ENCODE measurements around the gene SHCBP1L. TPM values are rescaled to one million over a fixed set of nuclear protein-coding genes. Genes with fewer than 3 reads are reported as not detected.

Gene SHCBP1L
- total RNA-seq, 2 donors from 2014 or later: not detected

DNA sequence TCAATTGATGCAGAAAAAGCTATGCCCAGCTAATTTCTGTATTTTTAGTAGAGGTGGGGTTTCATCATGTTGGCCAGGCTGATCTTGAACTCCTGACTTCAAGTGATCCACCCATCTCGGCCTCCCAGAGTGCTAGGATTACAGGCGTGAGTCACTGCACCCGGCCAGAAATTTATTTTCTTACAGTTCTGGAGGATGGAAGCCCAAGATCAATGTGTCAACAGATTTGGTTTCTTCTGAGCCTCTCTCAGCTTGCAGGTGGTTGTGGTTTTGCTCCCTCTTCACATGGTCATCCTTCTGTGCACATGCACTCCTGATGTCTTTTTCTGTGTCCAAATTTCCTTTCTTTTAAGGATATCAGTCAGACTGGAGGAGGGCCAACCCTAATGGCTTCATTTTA, 35.6 kb downstream of the SHCBP1L start:
- H3K27ac Mint-ChIP-seq: no peak overlapping the region
- no peak for DNase-seq
- whole genome bisulfite sequencing, 2 experiments (ENCODE audit: insufficient coverage in 1 of 2, insufficient read length in 1 of 2): 85 to 89% methylated on average over 3 of the region's 3 CpGs
- no peaks in the 10 kb centered on the region for H3K4me1 Mint-ChIP-seq
- H3K4me3 Mint-ChIP-seq: no peak overlapping the region
- H3K27me3 Mint-ChIP-seq (ENCODE audit: insufficient read depth): no peaks in the 10 kb centered on the region
- Histone ChIP-seq H3K27ac (ENCODE audit: low read depth, low read length) (no peak overlapping the region), H3K27me3 (ENCODE audit: control insufficient read depth, insufficient read depth, low read length, poor library complexity, severe bottlenecking) (no peaks in the 10 kb centered on the region), H3K4me1 (ENCODE audit: control insufficient read depth, insufficient read depth, low read length) (no peaks in the 10 kb centered on the region), H3K9ac (ENCODE audit: extremely low read depth, low read length, poor library complexity, severe bottlenecking) (no peak overlapping the region), H3K9me3 (ENCODE audit: control insufficient read depth, low read length) (peaks cover 21% of the 10 kb centered on the region), H3K4me3 (ENCODE audit: low read length) (no peak overlapping the region), H3K36me3 (ENCODE audit: control insufficient read depth, insufficient read depth, low read length) (no peaks in the 10 kb centered on the region)
- TF ChIP-seq, protein P1, sequence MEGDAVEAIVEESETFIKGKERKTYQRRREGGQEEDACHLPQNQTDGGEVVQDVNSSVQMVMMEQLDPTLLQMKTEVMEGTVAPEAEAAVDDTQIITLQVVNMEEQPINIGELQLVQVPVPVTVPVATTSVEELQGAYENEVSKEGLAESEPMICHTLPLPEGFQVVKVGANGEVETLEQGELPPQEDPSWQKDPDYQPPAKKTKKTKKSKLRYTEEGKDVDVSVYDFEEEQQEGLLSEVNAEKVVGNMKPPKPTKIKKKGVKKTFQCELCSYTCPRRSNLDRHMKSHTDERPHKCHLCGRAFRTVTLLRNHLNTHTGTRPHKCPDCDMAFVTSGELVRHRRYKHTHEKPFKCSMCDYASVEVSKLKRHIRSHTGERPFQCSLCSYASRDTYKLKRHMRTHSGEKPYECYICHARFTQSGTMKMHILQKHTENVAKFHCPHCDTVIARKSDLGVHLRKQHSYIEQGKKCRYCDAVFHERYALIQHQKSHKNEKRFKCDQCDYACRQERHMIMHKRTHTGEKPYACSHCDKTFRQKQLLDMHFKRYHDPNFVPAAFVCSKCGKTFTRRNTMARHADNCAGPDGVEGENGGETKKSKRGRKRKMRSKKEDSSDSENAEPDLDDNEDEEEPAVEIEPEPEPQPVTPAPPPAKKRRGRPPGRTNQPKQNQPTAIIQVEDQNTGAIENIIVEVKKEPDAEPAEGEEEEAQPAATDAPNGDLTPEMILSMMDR (conservative IDR thresholded peaks at IDR 0.05): no peak
- peaks cover 10% of the 10 kb centered on the region for H3K9me3 Mint-ChIP-seq
- no peaks in the 10 kb centered on the region for H3K36me3 Mint-ChIP-seq (ENCODE audit: low read depth)

DNA sequence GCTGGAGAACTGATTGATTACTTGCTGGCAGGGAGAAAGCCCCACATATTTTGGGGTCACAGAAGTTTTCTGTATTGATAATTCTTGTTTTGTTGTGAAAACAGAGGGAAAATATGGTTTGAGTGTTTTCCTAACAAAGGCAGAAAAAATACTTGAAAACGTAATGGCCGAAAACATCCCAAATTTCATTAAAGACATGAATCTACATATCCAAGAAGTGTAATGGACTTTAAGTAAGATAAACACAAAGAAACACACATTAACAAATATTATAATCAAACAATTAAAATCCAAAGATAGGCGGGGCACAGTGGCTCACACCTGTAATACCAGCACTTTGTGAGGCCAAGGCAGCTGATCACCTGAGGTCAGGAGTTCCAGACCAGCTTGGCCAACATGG, 39.6 kb downstream of the SHCBP1L start:
- Histone ChIP-seq H3K4me1 (ENCODE audit: control insufficient read depth, insufficient read depth, low read length) (no peaks in the 10 kb centered on the region), H3K36me3 (ENCODE audit: control insufficient read depth, insufficient read depth, low read length) (no peaks in the 10 kb centered on the region), H3K4me3 (ENCODE audit: low read length) (peak overlapping the region; percentile 43), H3K9me3 (ENCODE audit: control insufficient read depth, low read length) (peaks cover 44% of the 10 kb centered on the region), H3K27ac (ENCODE audit: low read depth, low read length) (no peak overlapping the region), H3K9ac (ENCODE audit: extremely low read depth, low read length, poor library complexity, severe bottlenecking) (no peak overlapping the region), H3K27me3 (ENCODE audit: control insufficient read depth, insufficient read depth, low read length, poor library complexity, severe bottlenecking) (no peaks in the 10 kb centered on the region)
- WGBS, 2 experiments (ENCODE audit: insufficient coverage in 1 of 2, insufficient read length in 1 of 2): 80 to 91% methylated on average over 1 to 3 of the region's 3 CpGs
- Mint-ChIP-seq H3K9me3 (peaks cover 32% of the 10 kb centered on the region), H3K4me1 (peaks cover 10% of the 10 kb centered on the region), H3K4me3 (no peak overlapping the region), H3K27me3 (ENCODE audit: insufficient read depth) (no peaks in the 10 kb centered on the region), H3K27ac (no peak overlapping the region), H3K36me3 (ENCODE audit: low read depth) (peaks cover 8% of the 10 kb centered on the region)
- no peak for DNase-seq
- TF ChIP-seq, protein P1 (conservative IDR thresholded peaks at IDR 0.05): no peak

- H3K36me3 ChIP-seq (ENCODE audit: control insufficient read depth, insufficient read depth, low read length): no peaks in the 10 kb centered on the region
- H3K4me3 Mint-ChIP-seq: no peak overlapping the region
- no peaks in the 10 kb centered on the region for H3K4me1 ChIP-seq (ENCODE audit: control insufficient read depth, insufficient read depth, low read length)
- H3K4me1 Mint-ChIP-seq: peaks cover 10% of the 10 kb centered on the region
- peaks cover 8% of the 10 kb centered on the region for H3K36me3 Mint-ChIP-seq (ENCODE audit: low read depth)
- peaks cover 32% of the 10 kb centered on the region for H3K9me3 Mint-ChIP-seq
- no peaks in the 10 kb centered on the region for H3K27me3 ChIP-seq (ENCODE audit: control insufficient read depth, insufficient read depth, low read length, poor library complexity, severe bottlenecking)
- peak overlapping the region; percentile 66 for H3K4me3 ChIP-seq (ENCODE audit: low read length)
- no peak overlapping the region for H3K9ac ChIP-seq (ENCODE audit: extremely low read depth, low read length, poor library complexity, severe bottlenecking)
- TF ChIP-seq, protein P1 (conservative IDR thresholded peaks at IDR 0.05): peak; percentile 54
- 97 to 100% methylated on average over 1 of the region's 1 CpG for WGBS, 2 experiments (ENCODE audit: insufficient coverage in 1 of 2, insufficient read length in 1 of 2)
- no peaks in the 10 kb centered on the region for H3K27me3 Mint-ChIP-seq (ENCODE audit: insufficient read depth)
- peak; percentile 80 for DNase-seq
- H3K27ac ChIP-seq (ENCODE audit: low read depth, low read length): no peak overlapping the region
- peak overlapping the region; percentile 41 for H3K27ac Mint-ChIP-seq
- H3K9me3 ChIP-seq (ENCODE audit: control insufficient read depth, low read length): peaks cover 44% of the 10 kb centered on the region
These were observed 42.8 kb downstream of the SHCBP1L start for GRCh38 chr1:182910143-182910542.
